IMR-90 (cell line): ENCODE measurements around the gene SLC35E2B. TPM values are rescaled to one million over a fixed set of nuclear protein-coding genes. Genes with fewer than 3 reads are reported as not detected.

Experiments used
- ATAC-seq: fragments of 200-7000 bp; cut with Tn5 transposase; 2 replicates; pipeline ENCODE4 v1.9.1; 2020; ENCODE audit warnings: low read depth, mild to moderate bottlenecking, moderate library complexity
- BruUV-seq: library from RNA; stranded (reverse); fragments of 400-500 nt; replicated peaks from 2 replicates; lab custom pipeline; 2021; lab: Mats Ljungman, UMichigan
- CTCF ChIA-PET: fragments of 300-600 bp; formaldehyde crosslinking; extraction: SDS; loops from one replicate; lab custom pipeline; 2021; ENCODE audit warnings: antibody characterized with exemption; lab: Yijun Ruan, JAX
- POLR2A ChIA-PET: fragments of 300-600 bp; sonication (Branson Sonifier 250); formaldehyde crosslinking; loops from one replicate; lab custom pipeline; 2022; ENCODE audit warnings: antibody characterized with exemption; ENCODE audit not compliant: unreplicated experiment; lab: Charles Lee
- DNase-seq: peaks from one replicate; pipeline ENCODE4 v3.0.0; 2013
- H2AFZ ChIP-seq: replicated peaks from 2 replicates; pipeline ENCODE3; 2013; ENCODE audit warnings: low read length, mild to moderate bottlenecking; ENCODE audit not compliant: poor library complexity
- H2AK5ac ChIP-seq: 2 replicates; pipeline ENCODE4 v1.6.1; 2013; ENCODE audit warnings: low read depth, low read length, inconsistent platforms
- H2AK9ac ChIP-seq: replicated peaks from 2 replicates; pipeline ENCODE3; 2013; ENCODE audit warnings: mild to moderate bottlenecking, low read depth, low read length, moderate library complexity; ENCODE audit not compliant: poor library complexity
- H2BK120ac ChIP-seq: 2 replicates; pipeline ENCODE4 v1.6.1; 2013; ENCODE audit warnings: low read depth, low read length, inconsistent platforms
- H2BK15ac ChIP-seq: 3 replicates; pipeline ENCODE4 v1.6.1; 2013; ENCODE audit warnings: low read depth, low read length, inconsistent platforms
- H2BK20ac ChIP-seq: 2 replicates; pipeline ENCODE4 v1.6.1; 2013; ENCODE audit warnings: low read depth, mild to moderate bottlenecking, inconsistent platforms, low read length, moderate library complexity
- H2BK5ac ChIP-seq: 2 replicates; pipeline ENCODE4 v1.6.1; 2013; ENCODE audit warnings: mild to moderate bottlenecking, low read depth, low read length, inconsistent platforms; ENCODE audit not compliant: poor library complexity, severe bottlenecking
- H3K14ac ChIP-seq: replicated peaks from 2 replicates; pipeline ENCODE4 v1.6.1; 2013; ENCODE audit warnings: low read depth, low read length, inconsistent platforms
- H3K18ac ChIP-seq: 2 replicates; pipeline ENCODE4 v1.6.1; 2013; ENCODE audit warnings: low read depth, low read length, control low read depth
- H3K23ac ChIP-seq: 2 replicates; pipeline ENCODE4 v1.6.1; 2013; ENCODE audit warnings: low read depth, low read length, inconsistent platforms
- H3K27ac ChIP-seq: 2 replicates; pipeline ENCODE4 v1.5.1; 2013; ENCODE audit warnings: mild to moderate bottlenecking, control low read depth, low read length; ENCODE audit not compliant: insufficient read depth
- H3K27me3 ChIP-seq: 2 replicates; pipeline ENCODE4 v1.6.1; 2013; ENCODE audit warnings: low read length; ENCODE audit not compliant: control insufficient read depth, insufficient read depth
- H3K36me3 ChIP-seq: 2 replicates; pipeline ENCODE4 v1.6.1; 2013; ENCODE audit warnings: low read length, mixed read lengths; ENCODE audit not compliant: control insufficient read depth, insufficient read depth
- H3K4ac ChIP-seq: 2 replicates; pipeline ENCODE4 v1.6.1; 2013; ENCODE audit warnings: low read depth, low read length, inconsistent platforms
- H3K4me1 ChIP-seq: 2 replicates; pipeline ENCODE4 v1.6.1; 2013; ENCODE audit warnings: low read length, mixed read lengths; ENCODE audit not compliant: control insufficient read depth, insufficient read depth
- H3K4me2 ChIP-seq: 2 replicates; pipeline ENCODE4 v1.6.1; 2013; ENCODE audit warnings: low read depth, mild to moderate bottlenecking, control low read depth, low read length, moderate library complexity
- H3K4me3 ChIP-seq: 2 replicates; pipeline ENCODE4 v1.5.1; 2013; ENCODE audit warnings: low read depth, mild to moderate bottlenecking, control low read depth, low read length, moderate library complexity; ENCODE audit not compliant: insufficient read depth
- H3K56ac ChIP-seq: 2 replicates; pipeline ENCODE4 v1.6.1; 2013; ENCODE audit warnings: low read length, inconsistent platforms; ENCODE audit not compliant: insufficient read depth; ENCODE audit errors: extremely low read depth
- H3K79me1 ChIP-seq, 2 experiments: 2 replicates each; pipeline ENCODE4 v1.6.1; 2013; ENCODE audit warnings: low read length in 2 of 2, inconsistent platforms in 1 of 2, low read depth in 1 of 2
- H3K9ac ChIP-seq: 2 replicates; pipeline ENCODE4 v1.6.1; 2013; ENCODE audit warnings: low read depth, low read length, control low read depth
- H3K9me1 ChIP-seq: 2 replicates; pipeline ENCODE4 v1.6.1; 2013; ENCODE audit warnings: low read length, inconsistent platforms; ENCODE audit not compliant: insufficient read depth
- H3K9me3 ChIP-seq: 2 replicates; pipeline ENCODE4 v1.6.1; 2013; ENCODE audit warnings: low read length; ENCODE audit not compliant: control insufficient read depth, insufficient read depth
- H4K20me1 ChIP-seq: 2 replicates; pipeline ENCODE4 v1.6.1; 2013; ENCODE audit warnings: low read length, inconsistent platforms; ENCODE audit not compliant: insufficient read depth
- H4K5ac ChIP-seq: 2 replicates; pipeline ENCODE4 v1.6.1; 2013; ENCODE audit warnings: mild to moderate bottlenecking, low read depth, low read length, control low read depth
- H4K8ac ChIP-seq, 2 experiments: 2 replicates each; pipeline ENCODE4 v1.6.1; 2013; ENCODE audit warnings: low read depth in 2 of 2, low read length in 2 of 2, control low read depth in 1 of 2, inconsistent platforms in 1 of 2
- H4K91ac ChIP-seq: 2 replicates; pipeline ENCODE4 v1.6.1; 2013; ENCODE audit warnings: low read depth, low read length, inconsistent platforms; ENCODE audit not compliant: insufficient read depth
- BHLHE40 ChIP-seq: fragments of 150-350 bp; IDR thresholded peaks from 2 replicates; pipeline ENCODE4 v1.6.1; 2016; ENCODE audit warnings: mild to moderate bottlenecking, low read depth, low read length
- CEBPB ChIP-seq: IDR thresholded peaks from 2 replicates; pipeline ENCODE4 v1.6.1; 2012; ENCODE audit warnings: low read depth, low read length, improper control_type of control experiment
- CHD1 ChIP-seq: IDR thresholded peaks from 2 replicates; pipeline ENCODE4 v1.6.1; 2012; ENCODE audit warnings: low read depth, low read length, improper control_type of control experiment
- MAZ ChIP-seq: IDR thresholded peaks from 2 replicates; pipeline ENCODE4 v1.6.1; 2012; ENCODE audit warnings: low read depth, mild to moderate bottlenecking, low read length, improper control_type of control experiment, moderate library complexity, borderline replicate concordance
- MXI1 ChIP-seq: IDR thresholded peaks from 2 replicates; pipeline ENCODE4 v1.6.1; 2012; ENCODE audit warnings: low read depth, mild to moderate bottlenecking, low read length, moderate library complexity, borderline replicate concordance
- RFX5 ChIP-seq: IDR thresholded peaks from 2 replicates; pipeline ENCODE4 v1.8.0; 2012; ENCODE audit warnings: low read depth, mild to moderate bottlenecking, low read length, moderate library complexity
- USF2 ChIP-seq: fragments of 150-350 bp; IDR thresholded peaks from 2 replicates; pipeline ENCODE4 v1.6.1; 2017; ENCODE audit warnings: mild to moderate bottlenecking, antibody characterized with exemption, low read length, low read depth
- WGBS, 2 experiments: methylation state at CpG; one replicate each; pipeline versions ENCODE4 v1.1.5 to v1.1.7; 2013; ENCODE audit warnings: missing lambda C conversion rate in 2 of 2; ENCODE audit not compliant: insufficient read length in 1 of 2; ENCODE audit errors: extremely low coverage in 2 of 2; 5-methylcytosine and 5-hydroxymethylcytosine counted together
- dilution Hi-C: fragments of 300-500 bp; cut with HindIII; formaldehyde crosslinking; loops from one replicate; pipeline ENCODE4 v1.14.3; 2018; ENCODE audit warnings: low sequenced_read_pairs; ENCODE audit not compliant: unreplicated experiment
- in situ Hi-C: fragments of 300-500 bp; cut with MboI; formaldehyde crosslinking; loops from 3 replicates; pipeline ENCODE4 v1.14.3; 2019; ENCODE audit warnings: low sequenced_read_pairs, inconsistent platforms, mixed read lengths
- intact Hi-C: fragments of 100-400 bp; cut with micrococcal nuclease; formaldehyde crosslinking; loops from 2 replicates; pipeline ENCODE4 v1.10.0; 2022
- polyA plus RNA-seq, 3 experiments: library from polyadenylated mRNA; depleted of rRNA; stranded (reverse); fragments of >200 nt; gene quantifications; 2 replicates each; pipeline ENCODE4 v1.2.3, GENCODE V29; 2012; ENCODE audit warnings: low replicate concordance in 1 of 3
- total RNA-seq: library from RNA; depleted of rRNA; stranded (reverse); fragments of >200 nt; gene quantifications from 2 replicates; pipeline ENCODE4 v1.2.3, GENCODE V29; 2012
- TF ChIP-seq, protein P1 (sequence below): fragments of 150-350 bp; IDR thresholded peaks from 2 replicates; pipeline ENCODE4 v1.6.1; 2016; ENCODE audit warnings: low read depth, mild to moderate bottlenecking, low read length, moderate library complexity, borderline replicate concordance

The SLC35E2B gene
- total and polyA plus RNA-seq, 2 of the 4 experiments (the other 2 are of a cell fraction), result 14.9 to 30.2 TPM

DNA sequence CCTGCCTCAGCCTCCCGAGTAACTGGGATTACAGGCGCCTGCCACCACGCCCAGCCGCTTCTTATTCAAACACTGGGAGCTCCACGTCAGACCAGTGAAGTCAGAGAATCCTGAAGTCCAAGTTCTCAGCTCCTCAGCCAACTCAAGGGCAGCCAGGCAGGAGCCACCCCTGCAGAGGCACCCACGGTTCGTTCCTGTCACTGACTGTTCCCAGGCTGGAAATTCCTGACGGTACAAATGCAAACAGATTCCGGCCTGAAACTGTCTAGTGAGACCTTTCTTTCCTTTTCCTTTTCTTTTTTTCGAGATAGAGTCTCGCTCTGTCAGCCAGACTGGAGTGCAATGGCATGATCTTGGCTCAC, 11.7 kb downstream of the SLC35E2B start:
- Histone ChIP-seq H3K4me3 (no peak overlapping the region), H3K18ac (no peak overlapping the region), H2BK20ac (no peak overlapping the region), H2AK9ac (no peak overlapping the region), H2AFZ (no peak overlapping the region), H3K9me1 (peaks cover 12% of the 10 kb centered on the region; the same call in 1 of the 2 replicates), H3K56ac (no peak overlapping the region), H3K14ac (no peak overlapping the region), H3K9ac (no peak overlapping the region), H3K4ac (no peak overlapping the region), H3K36me3 (peaks cover 24% of the 10 kb centered on the region), H4K20me1 (peaks cover 43% of the 10 kb centered on the region), H3K4me1 (peaks cover 2% of the 10 kb centered on the region; the same call in 1 of the 2 replicates), H3K27ac (no peak overlapping the region), H3K4me2 (no peak overlapping the region), H4K91ac (no peak overlapping the region), H3K27me3 (no peaks in the 10 kb centered on the region), H4K5ac (no peak overlapping the region), H2BK5ac (no peak overlapping the region), H4K8ac (no peak overlapping the region), H2AK5ac (no peak overlapping the region), H3K9me3 (no peaks in the 10 kb centered on the region), H2BK15ac (no peak overlapping the region), H3K23ac (no peak overlapping the region), H2BK120ac (no peak overlapping the region), H3K79me1 (peaks cover 22 to 65% of the 10 kb centered on the region in 2 experiments)
- ChIA-PET CTCF (interaction anchor here (0.7 kb wide), 1 partner anchor 391 kb away, joined by 6 read pairs; no protein-coding TSS in a partner anchor), POLR2A (no interaction called here)
- TF ChIP-seq CHD1, result no peak
- no peak for TF ChIP-seq BHLHE40
- TF ChIP-seq RFX5, result no peak
- TF ChIP-seq CEBPB, result no peak
- TF ChIP-seq MAZ, result no peak
- TF ChIP-seq, protein P1, sequence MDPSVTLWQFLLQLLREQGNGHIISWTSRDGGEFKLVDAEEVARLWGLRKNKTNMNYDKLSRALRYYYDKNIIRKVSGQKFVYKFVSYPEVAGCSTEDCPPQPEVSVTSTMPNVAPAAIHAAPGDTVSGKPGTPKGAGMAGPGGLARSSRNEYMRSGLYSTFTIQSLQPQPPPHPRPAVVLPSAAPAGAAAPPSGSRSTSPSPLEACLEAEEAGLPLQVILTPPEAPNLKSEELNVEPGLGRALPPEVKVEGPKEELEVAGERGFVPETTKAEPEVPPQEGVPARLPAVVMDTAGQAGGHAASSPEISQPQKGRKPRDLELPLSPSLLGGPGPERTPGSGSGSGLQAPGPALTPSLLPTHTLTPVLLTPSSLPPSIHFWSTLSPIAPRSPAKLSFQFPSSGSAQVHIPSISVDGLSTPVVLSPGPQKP, result no peak
- no peak for TF ChIP-seq MXI1
- TF ChIP-seq USF2, result no peak
- dilution Hi-C loops (no loop called here), intact Hi-C loops (no loop called here), in situ Hi-C loops (no loop called here)
- no peak for DNase-seq
- ATAC-seq, result no peak
- 79% methylated on average over 8 of the region's 11 CpGs; no CpG with 5 or more reads in 1 of the 2 experiments for WGBS, 2 experiments
- BruUV-seq, result no TSS peak
